Esophagus squamous epithelium (tissue), 4 donors: ENCODE data around the gene SLC35F3.

ENCODE experiments used
- CTCF ChIP-seq, 6 experiments: fragments of 450-650 bp in 4 of 6; fragments of 200-600 bp in 2 of 6; sonication (generic) in 2 of 6; IDR thresholded peaks; one replicate each; pipeline ENCODE4 v1.5.1; 2016 to 2019; ENCODE audit warnings: antibody characterized with exemption in 6 of 6, mild to moderate bottlenecking in 4 of 6, moderate library complexity in 4 of 6
- POLR2A ChIP-seq, 4 donors: fragments of 450-650 bp; IDR thresholded peaks; one replicate each; pipeline ENCODE4 v1.6.1; 2017; ENCODE audit warnings: antibody characterized with exemption in 4 of 4, mild to moderate bottlenecking in 4 of 4, moderate library complexity in 3 of 4

- no peak for TF ChIP-seq CTCF (IDR thresholded peaks at IDR 0.05)
- no peak for TF ChIP-seq POLR2A (IDR thresholded peaks at IDR 0.05)
Measured at GRCh38 chr1:234222561-234223280, 318.2 kb downstream of the SLC35F3 start.
